Stimulated activated CD4-positive, alpha-beta T cell treated with anti-CD3 and anti-CD28 coated beads, Interleukin-1b, Interleukin-23, amount 100 ng/mL, for 1 hour (primary cell): ENCODE measurements around the gene ANKRD13D.
"Not testable (repeated sequence)": the region's sequence is repeated elsewhere in the genome, so short reads cannot be mapped to it uniquely, and the experiment has no call there.

Experiments
- DNase-seq, 2 donors: peaks; one replicate each; pipeline ENCODE4 v3.0.0-alpha.2; 2020; ENCODE audit warnings: low read depth in 2 of 2

Gene ANKRD13D

GRCh38 chr11:67289226-67289650, at the start of gene ANKRD13D:
Gene ANKRD13D, plus strand, starts transcription at chr11:67289303. Its CDS starts 158 bp downstream, at chr11:67289461.
- DNase-seq = no peak

GRCh38 chr11:67239783-67240575, 49.1 kb upstream of the ANKRD13D start:
- peak; percentile 86 to 93 for DNase-seq

- peak; percentile 53 to 60 for DNase-seq
Measured at GRCh38 chr11:67240576-67241389, 48.3 kb upstream of the ANKRD13D start.

GRCh38 chr11:67242548-67242947, 46.6 kb upstream of the ANKRD13D start:
- DNase-seq = no peak

- no peak for DNase-seq
Measured at GRCh38 chr11:67243051-67243450, 46.1 kb upstream of the ANKRD13D start.

DNA sequence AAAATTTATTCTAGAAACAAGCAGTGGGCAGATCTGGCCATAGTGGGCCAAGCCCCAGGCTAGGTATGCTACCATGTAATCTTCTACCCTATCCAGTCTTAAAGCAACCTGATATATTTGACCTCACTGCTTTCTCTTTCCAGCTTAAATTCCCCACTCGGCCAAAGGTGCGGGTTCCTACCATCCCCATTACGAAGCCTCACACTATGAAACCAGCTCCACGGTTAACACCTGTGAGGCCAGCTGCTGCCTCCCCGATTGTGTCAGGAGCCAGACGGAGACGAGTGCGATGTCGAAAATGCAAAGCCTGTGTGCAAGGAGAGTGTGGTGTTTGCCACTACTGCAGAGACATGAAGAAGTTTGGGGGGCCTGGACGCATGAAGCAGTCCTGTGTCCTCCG, 44.1 kb upstream of the ANKRD13D start:
- DNase-seq = no peak

DNA sequence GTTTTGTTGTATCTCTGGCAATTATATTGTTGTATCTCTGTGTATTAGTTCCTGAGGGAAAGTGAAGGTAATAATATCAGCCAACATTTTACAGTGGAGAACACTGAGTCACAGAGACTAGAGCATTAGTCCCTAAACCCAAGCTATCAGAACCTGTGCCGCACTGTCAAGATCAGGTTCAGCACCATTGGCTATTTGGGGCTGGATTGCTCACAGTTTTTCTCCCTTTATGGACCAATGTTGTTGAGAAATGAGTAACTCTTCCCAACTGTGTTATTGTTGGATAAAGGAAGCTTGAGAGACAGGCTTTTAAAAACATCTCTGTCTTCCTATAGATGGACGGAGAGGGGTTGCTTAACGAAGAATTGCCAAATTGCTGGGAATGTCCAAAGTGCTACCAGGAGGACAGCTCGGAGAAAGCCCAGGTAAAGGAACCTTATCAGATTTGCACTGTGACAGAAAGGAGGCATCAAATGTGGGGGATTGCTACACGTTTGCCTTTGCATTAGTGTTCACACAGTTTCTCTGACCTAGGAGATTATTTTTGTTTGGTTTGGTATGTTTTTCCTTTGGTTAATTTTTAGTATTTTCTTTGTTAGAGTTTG, 41.1 kb upstream of the ANKRD13D start:
- DNase-seq = no peak

- DNase-seq = no peak
Measured at GRCh38 chr11:67248653-67249052, 40.5 kb upstream of the ANKRD13D start.

DNA sequence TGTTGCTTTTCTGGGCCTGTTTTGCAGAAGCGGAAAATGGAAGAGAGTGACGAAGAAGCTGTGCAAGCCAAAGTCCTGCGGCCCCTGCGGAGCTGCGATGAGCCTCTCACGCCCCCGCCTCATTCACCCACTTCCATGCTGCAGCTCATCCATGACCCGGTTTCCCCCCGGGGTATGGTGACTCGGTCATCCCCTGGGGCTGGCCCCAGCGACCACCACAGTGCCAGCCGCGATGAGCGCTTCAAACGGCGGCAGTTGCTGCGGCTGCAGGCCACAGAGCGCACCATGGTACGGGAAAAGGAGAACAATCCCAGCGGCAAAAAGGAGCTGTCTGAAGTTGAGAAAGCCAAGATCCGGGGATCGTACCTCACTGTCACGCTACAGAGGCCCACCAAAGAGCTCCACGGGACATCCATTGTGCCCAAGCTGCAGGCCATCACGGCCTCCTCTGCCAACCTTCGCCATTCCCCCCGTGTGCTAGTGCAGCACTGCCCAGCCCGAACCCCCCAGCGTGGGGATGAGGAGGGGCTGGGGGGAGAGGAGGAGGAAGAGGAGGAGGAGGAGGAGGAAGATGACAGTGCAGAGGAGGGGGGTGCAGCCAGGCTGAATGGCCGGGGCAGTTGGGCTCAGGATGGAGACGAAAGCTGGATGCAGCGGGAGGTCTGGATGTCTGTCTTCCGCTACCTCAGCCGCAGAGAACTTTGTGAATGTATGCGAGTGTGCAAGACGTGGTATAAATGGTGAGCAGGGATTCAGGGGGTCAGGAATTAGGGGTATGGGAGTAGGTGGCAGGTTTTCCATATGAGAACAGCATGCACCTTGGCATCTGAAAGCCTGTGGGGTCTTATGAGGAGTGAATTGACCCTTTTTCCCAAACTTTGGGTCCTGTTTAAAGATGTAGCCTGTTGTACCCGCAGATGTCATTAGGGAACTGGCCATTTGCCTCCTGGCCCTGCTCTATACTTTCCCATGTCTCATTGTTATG, 38.8 kb upstream of the ANKRD13D start:
- no peak for DNase-seq

- no peak for DNase-seq
Measured at GRCh38 chr11:67251841-67252240, 37.3 kb upstream of the ANKRD13D start.

GRCh38 chr11:67252831-67253239, 36.3 kb upstream of the ANKRD13D start:
- DNase-seq = no peak

- no peak for DNase-seq
Measured at GRCh38 chr11:67253872-67254624, 35.1 kb upstream of the ANKRD13D start.

GRCh38 chr11:67254798-67255197, 34.3 kb upstream of the ANKRD13D start:
- DNase-seq = no peak

GRCh38 chr11:67255353-67255752, 33.8 kb upstream of the ANKRD13D start:
- no peak for DNase-seq

DNA sequence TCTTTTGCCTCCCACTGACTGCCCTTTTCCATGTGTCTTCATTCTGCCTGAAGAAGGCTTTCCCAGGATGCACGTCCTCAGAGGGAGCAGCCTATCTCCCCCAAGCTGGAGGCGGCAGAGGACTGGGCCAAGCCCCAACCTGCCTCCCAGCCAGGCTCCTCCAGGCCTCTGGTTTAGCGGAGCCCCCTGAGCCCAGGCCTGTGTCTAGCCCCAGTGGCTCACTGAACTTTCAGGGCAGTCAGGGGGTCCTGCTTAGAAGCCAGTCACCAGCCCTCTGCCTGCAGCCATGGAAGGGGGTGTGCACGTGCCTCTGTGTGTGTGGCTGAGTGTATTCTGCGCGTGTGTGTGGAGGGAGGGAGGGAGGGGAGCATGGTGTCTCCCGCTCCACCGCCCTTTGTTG, 33.2 kb upstream of the ANKRD13D start:
- no peak for DNase-seq

- DNase-seq = no peak
Measured at GRCh38 chr11:67256477-67257135, 32.5 kb upstream of the ANKRD13D start.

GRCh38 chr11:67260406-67260805, 28.7 kb upstream of the ANKRD13D start:
- DNase-seq = no peak

- not testable (repeated sequence) for DNase-seq
Measured at GRCh38 chr11:67260885-67261639, 28.0 kb upstream of the ANKRD13D start.

DNA sequence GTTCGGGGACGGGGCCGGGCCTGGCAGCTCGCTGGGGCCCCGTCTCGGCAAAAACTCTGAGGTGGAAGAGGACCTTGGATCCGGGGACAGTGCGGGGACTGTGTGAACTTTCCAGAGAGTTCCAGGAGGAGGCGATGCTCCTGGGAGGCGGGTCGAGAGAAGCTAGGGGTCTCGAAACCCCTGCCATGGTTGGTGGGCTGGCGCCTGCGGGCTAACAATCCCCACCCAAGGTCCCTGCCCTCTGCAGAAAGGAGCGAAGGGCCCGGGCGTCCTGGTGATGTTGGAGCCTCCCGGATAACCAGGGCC, 27.5 kb upstream of the ANKRD13D start:
- no peak for DNase-seq
